PFSK-1 (cell line): ENCODE measurements around the gene ZNF740.

Experiments
- FOXP2 ChIP-seq: optimal IDR thresholded peaks from 2 replicates; pipeline ENCODE3; 2011; ENCODE audit warnings: borderline replicate concordance, control low read depth, inconsistent platforms; ENCODE audit not compliant: insufficient read depth; ENCODE audit errors: extremely low read length, extremely low read depth
- POLR2AphosphoS5 ChIP-seq: IDR thresholded peaks from 2 replicates; pipeline ENCODE4 v1.6.1; 2012; ENCODE audit warnings: low read depth, mild to moderate bottlenecking, control low read depth, low read length, moderate library complexity
- REST ChIP-seq, 2 experiments: IDR thresholded peaks; 2 replicates each; pipeline versions ENCODE4 v1.6.1 to v1.8.0; 2011 to 2012; ENCODE audit warnings: low read depth in 2 of 2, low read length in 2 of 2, control low read depth in 1 of 2, inconsistent platforms in 1 of 2, mild to moderate bottlenecking in 1 of 2, moderate library complexity in 1 of 2; ENCODE audit not compliant: insufficient read depth in 1 of 2
- SIN3A ChIP-seq: IDR thresholded peaks from 2 replicates; pipeline ENCODE4 v1.6.1; 2012; ENCODE audit warnings: mild to moderate bottlenecking, low read length, moderate library complexity, borderline replicate concordance; ENCODE audit not compliant: insufficient read depth
- TAF1 ChIP-seq: IDR thresholded peaks from 2 replicates; pipeline ENCODE4 v1.6.1; 2012; ENCODE audit warnings: low read length, control low read depth, borderline replicate concordance; ENCODE audit not compliant: insufficient read depth

ZNF740 gene

GRCh38 chr12:53147181-53147580, 33.3 kb upstream of the ZNF740 start:
- no peak for TF ChIP-seq TAF1
- TF ChIP-seq FOXP2, result no peak
- no peak for TF ChIP-seq POLR2AphosphoS5
- no peak for TF ChIP-seq SIN3A
- no peak for TF ChIP-seq REST (IDR thresholded peaks at IDR 0.05; ENCODE audit: insufficient read depth in 1 of 2, low read depth in 2 of 2, low read length in 2 of 2)

GRCh38 chr12:53147653-53148052, 32.9 kb upstream of the ZNF740 start:
- no peak for TF ChIP-seq SIN3A
- TF ChIP-seq TAF1, result no peak
- TF ChIP-seq REST (IDR thresholded peaks at IDR 0.05; ENCODE audit: insufficient read depth in 1 of 2, low read depth in 2 of 2, low read length in 2 of 2), result no peak
- no peak for TF ChIP-seq FOXP2
- TF ChIP-seq POLR2AphosphoS5, result no peak

GRCh38 chr12:53151039-53151438, 29.5 kb upstream of the ZNF740 start:
- no peak for TF ChIP-seq SIN3A
- TF ChIP-seq POLR2AphosphoS5, result no peak
- no peak for TF ChIP-seq REST (IDR thresholded peaks at IDR 0.05; ENCODE audit: insufficient read depth in 1 of 2, low read depth in 2 of 2, low read length in 2 of 2)
- no peak for TF ChIP-seq TAF1
- no peak for TF ChIP-seq FOXP2

- TF ChIP-seq SIN3A (no peak), REST (IDR thresholded peaks at IDR 0.05; ENCODE audit: insufficient read depth in 1 of 2, low read depth in 2 of 2, low read length in 2 of 2) (no peak), TAF1 (no peak), POLR2AphosphoS5 (no peak), FOXP2 (no peak)
Measured at GRCh38 chr12:53152390-53152789, 28.1 kb upstream of the ZNF740 start.

- TF ChIP-seq TAF1 (no peak), REST (IDR thresholded peaks at IDR 0.05; ENCODE audit: insufficient read depth in 1 of 2, low read depth in 2 of 2, low read length in 2 of 2) (no peak), POLR2AphosphoS5 (no peak), FOXP2 (no peak), SIN3A (no peak)
Measured at GRCh38 chr12:53159195-53159839, 21.2 kb upstream of the ZNF740 start.
